Measurements from ENCODE around the gene USP7. TPM values are rescaled to one million over a fixed set of nuclear protein-coding genes. Genes with fewer than 3 reads are reported as not detected.

USP7 gene
- total and polyA plus RNA-seq, 12 donors, result 22.2 to 84.8 (median 65.7) TPM

DNA sequence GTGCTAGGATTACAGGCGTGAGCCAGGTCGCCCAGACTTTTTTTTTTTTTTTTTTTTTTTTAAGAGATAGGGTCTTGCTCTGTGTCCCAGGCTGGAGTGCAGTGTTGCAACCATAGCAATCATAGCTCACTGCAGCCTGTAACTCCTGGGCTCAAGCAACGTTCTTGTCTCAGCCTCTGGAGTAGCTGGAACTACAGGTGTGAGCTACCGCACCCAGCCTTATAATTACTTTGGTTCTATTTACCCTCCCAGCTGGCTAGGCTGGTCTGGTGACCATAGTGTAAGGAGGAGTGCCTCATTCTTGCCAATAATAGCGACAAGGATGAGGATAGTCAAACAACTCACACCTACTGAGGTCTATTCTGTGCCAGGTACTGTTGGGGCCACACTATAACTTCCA lies 39.6 kb upstream of the USP7 start:
- DNase-seq (no peak), ATAC-seq (no peak)
- H3K4me3 ChIP-seq, result no peak overlapping the region
- TF ChIP-seq, protein P1, sequence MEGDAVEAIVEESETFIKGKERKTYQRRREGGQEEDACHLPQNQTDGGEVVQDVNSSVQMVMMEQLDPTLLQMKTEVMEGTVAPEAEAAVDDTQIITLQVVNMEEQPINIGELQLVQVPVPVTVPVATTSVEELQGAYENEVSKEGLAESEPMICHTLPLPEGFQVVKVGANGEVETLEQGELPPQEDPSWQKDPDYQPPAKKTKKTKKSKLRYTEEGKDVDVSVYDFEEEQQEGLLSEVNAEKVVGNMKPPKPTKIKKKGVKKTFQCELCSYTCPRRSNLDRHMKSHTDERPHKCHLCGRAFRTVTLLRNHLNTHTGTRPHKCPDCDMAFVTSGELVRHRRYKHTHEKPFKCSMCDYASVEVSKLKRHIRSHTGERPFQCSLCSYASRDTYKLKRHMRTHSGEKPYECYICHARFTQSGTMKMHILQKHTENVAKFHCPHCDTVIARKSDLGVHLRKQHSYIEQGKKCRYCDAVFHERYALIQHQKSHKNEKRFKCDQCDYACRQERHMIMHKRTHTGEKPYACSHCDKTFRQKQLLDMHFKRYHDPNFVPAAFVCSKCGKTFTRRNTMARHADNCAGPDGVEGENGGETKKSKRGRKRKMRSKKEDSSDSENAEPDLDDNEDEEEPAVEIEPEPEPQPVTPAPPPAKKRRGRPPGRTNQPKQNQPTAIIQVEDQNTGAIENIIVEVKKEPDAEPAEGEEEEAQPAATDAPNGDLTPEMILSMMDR (IDR thresholded peaks at IDR 0.05), result no peak
- WGBS, 2 donors, result 81 to 83% methylated on average over 5 of the region's 5 CpGs
- H3K27ac ChIP-seq, result no peak overlapping the region
- H3K27me3 ChIP-seq, result no peaks in the 10 kb centered on the region
- no peaks in the 10 kb centered on the region for H3K9me3 ChIP-seq
- H3K36me3 ChIP-seq, result no peaks in the 10 kb centered on the region
- peaks cover 0 to under 1% (median 0%) of the 10 kb centered on the region in 9 donors for H3K4me1 ChIP-seq
- intact Hi-C loops (cut with DNase I), result loop anchor here in 7 of 10 donors (10.0 kb wide), 6 partner anchors 69 to 439 kb away; no protein-coding TSS in a partner anchor

DNA sequence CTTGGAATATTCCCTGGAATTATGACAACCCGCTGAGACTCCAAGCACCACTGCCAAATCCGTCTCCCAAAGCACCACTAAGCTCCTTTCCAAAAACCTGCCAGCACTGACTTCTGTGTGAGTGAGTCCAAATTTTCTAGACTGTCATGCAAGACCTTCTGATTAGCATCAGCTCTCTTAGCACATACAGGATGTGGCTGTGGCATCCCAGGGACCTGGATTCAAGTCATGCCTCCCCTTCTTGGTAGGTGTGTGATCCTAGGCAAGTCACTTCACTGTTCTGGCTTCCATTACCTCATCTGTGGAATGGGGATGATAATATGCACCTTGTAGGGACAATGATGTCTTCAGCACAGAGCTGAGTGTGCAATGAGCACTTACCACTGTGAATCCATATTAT lies 38.3 kb upstream of the USP7 start:
- no peaks in the 10 kb centered on the region for H3K36me3 ChIP-seq
- H3K4me1 ChIP-seq, result no peaks in the 10 kb centered on the region
- no peaks in the 10 kb centered on the region for H3K9me3 ChIP-seq
- TF ChIP-seq, protein P1 (IDR thresholded peaks at IDR 0.05), result no peak
- no peak overlapping the region for H3K4me3 ChIP-seq
- intact Hi-C loops (cut with DNase I), result loop anchor here in 7 of 10 donors (10.0 kb wide), 6 partner anchors 67 to 437 kb away; no protein-coding TSS in a partner anchor
- ATAC-seq, result no peak
- no peak overlapping the region for H3K27ac ChIP-seq
- no peaks in the 10 kb centered on the region for H3K27me3 ChIP-seq
- 78 to 80% methylated on average over 2 of the region's 2 CpGs for WGBS, 2 donors
- no peak for DNase-seq

DNA sequence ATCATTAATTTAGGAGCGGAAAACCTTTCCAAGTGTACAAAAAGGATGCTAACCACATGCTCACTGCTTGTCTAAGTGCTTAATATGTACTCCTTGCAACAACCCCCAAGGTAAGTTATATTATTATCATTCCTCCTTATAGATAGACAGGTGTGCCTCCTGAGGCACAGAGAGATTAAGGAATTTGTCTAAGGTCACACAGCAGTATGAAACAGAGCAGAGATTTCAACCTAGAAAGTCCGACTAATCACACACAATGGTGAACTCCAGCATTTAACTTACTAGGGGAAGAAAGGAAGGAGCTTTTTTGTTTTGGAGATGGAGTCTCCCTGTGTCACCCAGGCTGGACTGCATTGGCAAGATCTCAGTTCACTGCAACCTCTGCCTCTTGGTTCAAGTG lies 37.0 kb upstream of the USP7 start:
- Histone ChIP-seq H3K4me1 (no peaks in the 10 kb centered on the region), H3K27me3 (no peaks in the 10 kb centered on the region), H3K27ac (no peak overlapping the region), H3K4me3 (no peak overlapping the region), H3K9me3 (no peaks in the 10 kb centered on the region), H3K36me3 (no peaks in the 10 kb centered on the region)
- ATAC-seq (no peak), DNase-seq (no peak)
- intact Hi-C loops (cut with DNase I), result loop anchor here in 7 of 10 donors (10.0 kb wide), 6 partner anchors 66 to 436 kb away; no protein-coding TSS in a partner anchor
- WGBS, 2 donors, result 99 to 100% methylated on average over 2 of the region's 2 CpGs
- TF ChIP-seq, protein P1 (IDR thresholded peaks at IDR 0.05), result no peak

DNA sequence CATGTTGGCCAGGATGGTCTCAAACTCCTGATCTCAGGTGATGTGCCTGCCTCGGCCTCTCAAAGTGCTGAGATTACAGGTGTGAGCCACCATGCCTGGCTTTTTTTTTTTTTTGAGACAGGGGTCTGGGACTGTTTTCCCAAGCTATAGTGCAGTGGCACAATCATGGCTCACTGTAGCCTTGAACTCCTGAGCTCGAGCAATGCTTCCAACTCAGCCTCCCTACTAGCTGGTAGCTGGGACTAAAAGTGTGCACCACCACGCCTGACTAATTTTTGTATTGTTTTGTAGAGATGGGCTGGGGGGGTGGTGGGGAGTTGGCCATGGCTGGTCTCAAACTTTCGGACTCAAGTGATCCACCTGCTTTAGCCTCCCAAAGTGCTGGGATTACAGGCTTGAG lies 36.1 kb upstream of the USP7 start:
- Histone ChIP-seq H3K27me3 (no peaks in the 10 kb centered on the region), H3K36me3 (no peaks in the 10 kb centered on the region), H3K4me1 (no peaks in the 10 kb centered on the region), H3K9me3 (no peaks in the 10 kb centered on the region), H3K4me3 (no peak overlapping the region), H3K27ac (no peak overlapping the region)
- ATAC-seq, result no peak
- TF ChIP-seq, protein P1 (IDR thresholded peaks at IDR 0.05), result no peak
- WGBS, 2 donors, result 59 to 90% methylated on average over 4 of the region's 4 CpGs
- DNase-seq, result no peak
- intact Hi-C loops (cut with DNase I), result loop anchor here in 7 of 10 donors (10.0 kb wide), 6 partner anchors 65 to 435 kb away; no protein-coding TSS in a partner anchor
